ENCODE data around the gene SELL.

- TF ChIP-seq ZNF384 (IDR thresholded peaks at IDR 0.05) (no peak), PKNOX1 (IDR thresholded peaks at IDR 0.05) (no peak), BHLHE40 (IDR thresholded peaks at IDR 0.05; ENCODE audit: borderline replicate concordance) (no peak), NFRKB (IDR thresholded peaks at IDR 0.05) (no peak), SP1 (IDR thresholded peaks at IDR 0.05) (no peak), SUZ12 (IDR thresholded peaks at IDR 0.05) (no peak), ELF4 (IDR thresholded peaks at IDR 0.05) (no peak), L3MBTL2 (conservative IDR thresholded peaks at IDR 0.05) (no peak), FOXA1 (IDR thresholded peaks at IDR 0.05) (no peak), TARDBP (IDR thresholded peaks at IDR 0.05) (no peak), FOXK2 (IDR thresholded peaks at IDR 0.05) (no peak), FOXM1 (IDR thresholded peaks at IDR 0.05; ENCODE audit: borderline replicate concordance) (no peak)
These were observed 14.9 kb downstream of the SELL start for GRCh38 chr1:169696273-169697100.
